NCI-H345 treated with DMSO at 0.1 percent for 48 hours (cell line): ENCODE data around the gene RRBP1.

ENCODE experiments used
- DNase-seq: peaks from one replicate; lab custom pipeline; 2025; ENCODE audit not compliant: unreplicated experiment; lab: John Stamatoyannopoulos, UW

Gene RRBP1

DNA sequence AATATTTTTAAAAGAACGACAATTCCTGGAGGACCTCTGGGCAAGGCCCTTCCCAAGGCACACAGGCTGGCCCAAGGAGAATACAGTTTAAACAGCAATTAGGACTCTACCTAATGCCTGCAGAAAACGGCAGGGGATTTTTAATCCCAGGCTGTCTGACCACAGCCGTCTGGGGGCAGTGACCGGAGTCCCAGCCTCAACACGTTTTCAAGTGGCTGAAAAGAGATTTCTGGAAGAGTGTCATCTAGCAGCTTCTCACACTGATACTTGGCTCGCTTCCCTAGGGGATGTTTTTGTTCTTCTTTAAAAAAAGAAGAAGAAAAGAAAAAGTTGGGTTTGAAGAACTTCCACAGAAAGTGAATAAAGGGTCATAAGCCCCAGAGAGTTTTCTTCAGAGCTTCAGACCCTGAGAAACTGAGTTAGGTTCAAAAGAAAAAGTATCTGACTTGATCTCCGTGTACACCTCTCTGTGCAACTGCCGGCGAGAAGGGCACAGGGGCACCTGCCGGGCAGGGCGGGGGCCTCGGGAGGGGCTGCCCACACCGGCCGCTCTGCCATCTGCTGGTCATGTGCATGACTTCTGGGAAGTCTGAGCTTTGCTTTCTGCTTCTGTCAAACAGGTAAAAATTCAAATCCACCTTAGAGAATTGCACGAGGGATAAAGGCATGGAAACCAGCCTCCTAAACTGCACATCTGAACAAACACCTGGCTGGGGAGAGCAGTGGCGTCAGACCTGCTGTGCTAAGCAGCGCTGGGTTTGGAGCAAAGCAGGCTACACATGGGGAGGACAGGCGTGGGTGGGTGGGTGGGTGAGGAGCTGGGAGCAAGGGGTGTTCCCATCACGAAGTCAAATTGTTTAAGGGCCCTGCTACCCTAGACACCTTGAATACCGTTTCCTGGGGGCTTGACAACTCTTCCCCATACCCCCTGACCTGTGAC, 33.0 kb downstream of the RRBP1 start:
- peak; percentile 57 for DNase-seq

DNA sequence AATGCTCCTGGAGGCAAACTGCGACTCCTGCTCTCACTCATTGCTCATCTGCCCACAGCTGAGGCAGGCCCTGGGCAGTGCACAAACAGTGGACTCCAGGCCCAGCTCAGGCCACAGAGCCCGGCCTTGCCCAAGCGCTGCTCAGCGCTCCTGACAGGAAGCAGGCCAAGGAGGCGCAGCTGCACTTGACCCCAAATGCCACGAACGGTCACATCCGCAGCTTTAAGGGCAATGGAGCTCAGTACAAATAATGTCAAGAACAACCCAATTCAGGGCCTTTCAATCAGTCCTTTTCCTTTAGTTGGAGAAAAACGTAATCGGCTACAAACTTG, 33.8 kb downstream of the RRBP1 start:
- DNase-seq = no peak

DNA sequence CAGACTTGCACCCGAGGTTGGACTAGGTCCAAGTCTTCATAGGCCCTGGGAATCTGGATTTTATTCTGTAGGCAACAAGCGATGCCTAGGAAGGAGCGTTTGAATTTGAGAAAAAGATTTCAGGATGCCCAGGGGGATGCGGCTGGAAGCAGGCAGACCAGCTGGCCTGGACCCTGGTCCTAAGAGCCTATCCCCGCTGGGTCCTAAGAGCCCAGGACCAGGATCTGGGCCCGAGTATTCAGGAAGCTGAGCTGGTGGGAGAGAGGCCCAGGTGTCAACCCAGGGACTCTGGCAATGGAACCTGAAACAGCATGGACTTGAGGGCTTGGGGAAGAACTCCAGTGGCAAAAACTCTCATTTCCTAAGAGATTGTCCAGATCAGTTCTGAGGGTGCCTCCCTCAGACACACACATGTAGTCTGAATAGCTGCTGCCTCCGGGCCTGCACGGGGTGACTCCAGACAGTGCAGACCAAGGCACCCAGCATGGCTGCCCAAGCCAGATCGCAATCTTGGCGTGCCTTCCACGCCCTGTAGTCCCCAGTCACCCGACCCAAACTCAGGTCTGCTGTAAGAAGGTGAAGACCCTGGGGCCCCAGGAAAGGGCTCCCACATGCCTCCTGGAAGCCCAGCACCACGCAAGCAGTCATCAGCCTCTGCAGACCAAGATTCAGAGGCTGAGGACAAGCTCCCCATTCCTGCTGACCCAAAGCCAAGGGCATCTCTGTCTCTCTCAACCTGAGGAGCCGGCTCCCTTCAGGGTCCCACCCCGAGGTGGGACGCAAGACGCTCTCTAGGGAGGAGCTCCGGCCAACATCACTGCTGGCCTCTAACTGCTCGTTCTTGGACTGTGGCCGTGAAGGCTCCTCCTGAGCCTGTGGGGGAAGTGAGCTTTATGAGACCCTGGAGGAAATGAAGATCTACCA, 34.4 kb downstream of the RRBP1 start:
- DNase-seq = no peak

- DNase-seq = no peak
Measured at GRCh38 chr20:17646961-17647301, 35.1 kb downstream of the RRBP1 start.

GRCh38 chr20:17646209-17646960, 35.7 kb downstream of the RRBP1 start:
- DNase-seq = peak; percentile 71

GRCh38 chr20:17645546-17646208, 36.4 kb downstream of the RRBP1 start:
- no peak for DNase-seq

DNA sequence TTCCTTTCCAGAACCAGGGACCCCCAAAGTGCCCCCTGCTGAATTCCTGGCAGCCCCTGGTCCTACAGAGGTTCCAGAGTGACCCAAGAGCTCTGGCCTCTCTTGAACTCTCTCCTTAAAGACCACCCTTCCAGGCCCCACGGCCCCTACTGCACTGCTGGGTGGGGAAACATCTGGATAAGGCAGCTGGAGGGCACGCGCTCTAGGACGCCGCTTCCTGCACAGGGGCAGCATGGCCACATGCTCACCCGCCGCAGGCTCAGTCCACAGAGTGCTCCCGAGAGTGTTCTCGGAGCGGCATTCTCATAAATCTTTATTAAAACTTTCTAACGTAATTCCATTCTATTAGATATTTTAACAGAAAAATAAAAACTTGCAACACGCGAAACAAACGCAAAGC, 37.0 kb downstream of the RRBP1 start:
- DNase-seq = no peak

GRCh38 chr20:17644451-17644850, 37.6 kb downstream of the RRBP1 start:
- DNase-seq = no peak

DNA sequence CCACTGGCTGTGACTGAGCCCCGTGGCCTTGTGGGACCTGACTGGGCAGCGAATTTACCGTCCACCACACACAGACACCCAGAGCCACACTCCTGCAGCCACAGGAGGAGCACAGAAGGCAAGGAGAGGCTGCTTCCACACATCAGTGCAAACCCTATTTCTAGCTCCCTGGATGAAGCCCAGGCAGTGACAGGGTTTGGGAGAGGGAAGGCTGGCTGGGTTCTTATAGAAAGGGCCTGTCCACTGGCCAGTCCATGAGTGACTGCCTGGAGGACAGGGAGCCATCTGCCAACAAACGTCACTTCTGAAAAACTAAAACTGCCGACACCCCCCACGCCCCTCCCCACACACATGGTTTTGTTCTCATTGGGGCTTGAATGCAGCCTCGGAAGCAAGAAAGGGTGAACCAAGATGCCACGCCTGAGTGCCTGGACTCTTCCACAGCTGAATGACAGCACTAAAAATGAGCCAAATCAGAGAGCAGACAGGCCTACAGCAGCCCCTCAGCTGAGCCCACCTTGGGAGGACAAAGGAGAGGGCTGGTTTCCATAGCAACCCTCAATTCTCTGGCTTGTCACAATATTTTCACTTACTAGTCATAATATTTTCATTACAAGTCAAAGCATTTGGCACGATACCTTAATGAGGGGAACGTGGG, 38.4 kb downstream of the RRBP1 start:
- DNase-seq = no peak

- no peak for DNase-seq
Measured at GRCh38 chr20:17642404-17643269, 39.4 kb downstream of the RRBP1 start.

GRCh38 chr20:17641993-17642392, 40.0 kb downstream of the RRBP1 start:
- no peak for DNase-seq

DNA sequence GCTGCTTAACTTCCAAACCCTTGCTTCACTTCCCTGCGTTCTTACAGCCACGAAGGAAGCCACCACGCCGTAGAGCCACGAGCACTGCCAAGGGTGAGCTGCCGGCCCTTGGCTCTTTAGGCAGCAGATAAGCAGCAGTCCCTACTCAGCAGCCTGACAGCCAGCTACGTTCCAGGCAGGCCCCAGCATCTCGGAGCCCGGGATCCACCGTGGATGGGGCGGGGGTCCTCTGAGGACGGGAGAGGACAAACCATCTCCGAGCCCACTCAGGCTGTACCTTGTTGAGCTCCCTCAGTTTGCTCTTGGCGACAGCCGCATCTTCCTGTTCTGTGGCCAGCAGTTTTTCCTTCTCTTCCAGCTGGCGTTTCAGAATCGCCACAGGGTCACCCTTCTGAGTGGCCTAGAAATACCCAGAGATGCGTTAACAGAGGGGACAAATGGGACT, 40.5 kb downstream of the RRBP1 start:
- no peak for DNase-seq

DNA sequence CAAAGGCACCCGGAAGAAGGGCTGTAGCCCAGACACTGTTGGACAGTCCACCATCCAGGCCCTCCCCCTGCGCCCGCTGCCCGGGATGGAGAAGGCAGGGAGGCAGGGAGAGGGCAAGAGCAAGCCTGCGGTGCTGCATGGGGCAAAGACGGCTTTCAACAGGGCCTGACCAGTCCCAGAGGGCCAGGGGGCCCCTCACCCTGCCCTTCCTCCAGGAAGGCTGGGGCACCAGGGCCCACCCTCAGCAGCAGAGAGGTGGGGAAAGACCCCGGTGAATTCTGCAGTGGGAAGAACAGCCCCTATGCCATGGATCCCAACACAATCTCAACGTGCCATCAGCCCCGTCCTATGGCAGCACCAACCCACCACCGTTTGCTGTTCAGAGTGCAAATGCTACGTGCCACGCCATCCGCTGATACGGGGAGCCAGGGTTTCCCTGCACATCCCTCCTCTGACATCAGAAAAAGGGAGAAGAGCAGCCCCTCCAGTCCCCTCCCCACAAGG, 41.1 kb downstream of the RRBP1 start:
- no peak for DNase-seq

DNA sequence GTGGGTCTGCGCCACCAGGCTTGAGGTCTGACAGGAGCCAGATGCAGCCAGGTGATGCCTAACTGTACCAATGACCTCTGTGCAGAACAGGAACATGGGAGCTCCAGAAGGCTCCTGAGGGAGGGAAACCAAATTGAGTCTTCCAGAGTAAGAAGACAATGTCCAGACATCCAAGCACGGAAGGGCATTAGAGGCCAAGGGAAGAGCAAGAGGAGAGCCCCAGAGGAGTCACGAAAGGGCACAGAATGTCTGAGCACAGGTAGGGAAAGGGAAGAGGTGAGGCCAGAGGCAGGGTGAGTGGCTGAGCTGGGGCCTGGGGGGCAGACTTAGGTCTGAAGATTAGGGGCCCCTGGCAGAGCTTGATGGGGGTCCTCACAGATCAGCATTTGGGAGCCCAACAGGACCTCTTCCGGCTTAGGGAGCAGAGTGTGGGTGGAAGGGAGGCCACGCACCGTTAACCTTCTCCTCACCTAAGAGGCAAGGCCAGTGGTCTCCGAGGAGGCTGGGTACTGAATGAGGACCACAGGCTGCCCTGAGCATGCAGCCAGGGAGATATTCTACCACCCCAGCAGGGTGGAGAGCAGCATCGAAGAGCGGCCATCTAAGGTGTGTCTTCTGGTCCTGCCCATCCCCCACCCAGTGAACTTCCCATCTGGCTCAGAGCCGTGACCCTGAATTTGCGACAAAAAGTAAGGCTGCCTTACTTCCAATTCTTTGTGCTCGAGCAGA, 41.7 kb downstream of the RRBP1 start:
- DNase-seq = no peak

DNA sequence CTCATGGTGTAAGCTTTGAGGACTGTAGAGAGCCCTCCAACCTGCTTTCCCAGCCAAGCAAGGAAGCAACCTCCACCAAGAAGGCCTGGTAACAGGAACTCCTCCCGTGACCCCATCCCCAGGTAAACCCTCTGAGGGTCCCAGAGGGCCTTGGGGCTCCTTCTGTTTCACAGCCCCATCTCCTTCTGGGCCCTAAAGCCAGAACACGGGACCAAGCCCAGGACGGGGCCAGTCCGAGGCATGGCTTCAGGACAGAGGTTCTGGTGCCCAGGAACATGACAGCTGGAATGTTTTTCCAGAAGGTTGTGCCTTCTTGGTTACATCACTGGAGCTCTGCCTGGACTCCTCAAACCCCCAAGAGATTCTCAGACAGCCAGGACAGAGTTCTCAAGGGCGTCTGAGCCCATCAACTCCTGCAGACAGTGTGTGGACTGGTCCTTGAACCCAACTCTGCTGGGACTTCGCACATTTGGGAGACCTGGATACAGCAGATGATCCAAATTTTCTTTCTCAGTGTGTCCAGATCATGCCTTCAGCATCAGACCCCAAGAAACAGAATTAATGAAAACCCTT, 43.1 kb downstream of the RRBP1 start:
- no peak for DNase-seq

GRCh38 chr20:17637985-17638640, 43.9 kb downstream of the RRBP1 start:
- DNase-seq = no peak

- no peak for DNase-seq
Measured at GRCh38 chr20:17637413-17637780, 44.6 kb downstream of the RRBP1 start.
